Measurements from ENCODE around the gene AOAH. TPM values are rescaled to one million over a fixed set of nuclear protein-coding genes. Genes with fewer than 3 reads are reported as not detected.

The AOAH gene, protein sequence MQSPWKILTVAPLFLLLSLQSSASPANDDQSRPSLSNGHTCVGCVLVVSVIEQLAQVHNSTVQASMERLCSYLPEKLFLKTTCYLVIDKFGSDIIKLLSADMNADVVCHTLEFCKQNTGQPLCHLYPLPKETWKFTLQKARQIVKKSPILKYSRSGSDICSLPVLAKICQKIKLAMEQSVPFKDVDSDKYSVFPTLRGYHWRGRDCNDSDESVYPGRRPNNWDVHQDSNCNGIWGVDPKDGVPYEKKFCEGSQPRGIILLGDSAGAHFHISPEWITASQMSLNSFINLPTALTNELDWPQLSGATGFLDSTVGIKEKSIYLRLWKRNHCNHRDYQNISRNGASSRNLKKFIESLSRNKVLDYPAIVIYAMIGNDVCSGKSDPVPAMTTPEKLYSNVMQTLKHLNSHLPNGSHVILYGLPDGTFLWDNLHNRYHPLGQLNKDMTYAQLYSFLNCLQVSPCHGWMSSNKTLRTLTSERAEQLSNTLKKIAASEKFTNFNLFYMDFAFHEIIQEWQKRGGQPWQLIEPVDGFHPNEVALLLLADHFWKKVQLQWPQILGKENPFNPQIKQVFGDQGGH
- under 0.01 TPM in 1 of 2 replicates, not detected in the other for total RNA-seq

DNA sequence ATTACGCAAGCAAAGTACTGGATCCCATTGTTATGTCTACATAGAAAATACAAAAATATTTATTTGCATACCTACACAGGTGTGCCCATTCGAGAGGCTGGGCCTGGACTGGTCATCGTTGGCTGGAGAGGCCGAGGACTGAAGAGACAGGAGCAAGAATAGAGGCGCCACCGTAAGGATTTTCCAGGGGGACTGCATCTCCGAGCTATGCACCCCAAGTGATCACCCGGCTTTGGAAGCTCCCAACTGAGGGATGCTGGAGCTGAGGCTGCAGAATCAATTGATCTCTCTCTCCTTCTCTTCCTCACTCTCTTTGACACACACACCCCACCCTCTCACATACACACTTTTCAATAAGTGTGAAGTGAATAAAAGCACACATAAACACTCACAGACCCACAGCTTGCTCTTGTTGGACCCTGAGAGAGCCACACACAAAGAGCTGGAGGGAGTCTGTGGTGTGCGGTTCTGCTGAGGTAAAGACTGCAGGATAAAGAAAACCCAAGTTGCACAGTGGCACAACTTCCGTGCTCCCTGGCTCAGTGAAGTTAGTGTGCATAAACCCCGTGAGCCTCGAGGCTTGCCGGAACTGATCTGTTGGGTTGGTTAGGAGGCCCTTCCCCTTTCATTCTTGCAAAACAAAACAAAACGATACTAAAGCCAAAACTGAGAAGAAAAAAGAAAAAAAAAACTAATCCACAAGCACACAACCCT lies at the start of gene AOAH:
Gene AOAH, minus strand, starts transcription at position 544 of the 714 bp plus-strand sequence. Its CDS starts 346 bp downstream, at position 198.
- no peak for DNase-seq (ENCODE audit: low read depth in 2 of 2)

DNA sequence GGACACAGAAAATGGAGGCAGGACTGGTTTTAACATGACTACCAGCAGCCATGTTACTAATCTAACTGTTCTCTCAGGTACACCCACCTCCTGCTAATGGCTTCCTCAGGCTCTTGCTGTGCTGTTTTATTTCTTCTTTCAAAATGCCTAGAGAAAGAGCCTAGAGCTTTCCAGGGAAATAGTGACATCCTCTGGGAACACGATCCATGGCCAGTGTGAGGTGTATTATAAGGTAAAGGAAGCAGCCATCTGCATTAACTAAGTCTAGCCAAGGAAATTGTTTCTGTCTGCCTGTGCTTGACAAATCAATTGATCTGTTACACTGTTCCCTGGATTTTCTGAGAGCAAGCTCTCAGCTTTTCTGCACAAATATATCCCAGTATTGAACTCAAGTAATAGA lies 42.2 kb upstream of the AOAH start:
- DNase-seq (ENCODE audit: low read depth in 2 of 2): no peak

DNA sequence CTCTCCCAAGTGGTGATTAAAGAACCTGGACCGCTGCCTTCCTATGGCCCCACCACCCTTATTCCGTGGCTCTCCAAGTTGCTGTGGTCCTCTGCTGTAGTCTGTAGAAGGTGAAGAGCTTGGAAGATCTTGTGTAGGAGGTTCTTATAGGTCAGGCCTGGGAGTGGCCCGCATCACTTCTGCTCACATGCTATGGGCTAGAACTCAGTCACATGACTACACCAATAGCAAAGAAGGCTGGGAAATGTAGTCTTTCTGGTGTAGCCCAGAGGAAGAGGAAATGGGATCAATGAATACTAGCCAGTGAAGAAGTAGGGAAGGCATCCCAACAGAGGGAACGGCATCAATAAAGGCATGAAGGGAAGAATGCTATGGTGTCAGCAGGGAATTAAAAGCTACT lies 41.3 kb upstream of the AOAH start:
- DNase-seq (ENCODE audit: low read depth in 2 of 2): no peak

DNA sequence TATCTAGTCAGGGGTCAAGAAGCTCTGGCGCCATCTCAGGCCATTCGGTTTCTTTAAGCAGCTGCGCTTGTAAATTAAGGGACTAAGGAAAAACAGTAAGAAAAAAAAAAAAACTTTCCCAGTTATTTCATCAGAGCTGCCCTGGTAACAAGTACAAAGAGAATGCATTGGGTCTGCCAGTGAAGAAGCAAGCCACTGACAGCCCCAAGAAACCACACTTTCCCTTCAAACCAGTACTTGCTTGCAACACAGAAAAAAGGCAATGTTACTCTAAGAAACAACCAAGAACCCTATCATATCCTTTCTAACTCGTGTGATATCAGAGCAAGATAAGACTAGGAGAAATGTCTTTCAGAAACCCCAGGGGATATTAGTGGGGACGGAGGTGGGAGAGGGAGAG lies 40.6 kb upstream of the AOAH start:
- no peak for DNase-seq (ENCODE audit: low read depth in 2 of 2)

DNA sequence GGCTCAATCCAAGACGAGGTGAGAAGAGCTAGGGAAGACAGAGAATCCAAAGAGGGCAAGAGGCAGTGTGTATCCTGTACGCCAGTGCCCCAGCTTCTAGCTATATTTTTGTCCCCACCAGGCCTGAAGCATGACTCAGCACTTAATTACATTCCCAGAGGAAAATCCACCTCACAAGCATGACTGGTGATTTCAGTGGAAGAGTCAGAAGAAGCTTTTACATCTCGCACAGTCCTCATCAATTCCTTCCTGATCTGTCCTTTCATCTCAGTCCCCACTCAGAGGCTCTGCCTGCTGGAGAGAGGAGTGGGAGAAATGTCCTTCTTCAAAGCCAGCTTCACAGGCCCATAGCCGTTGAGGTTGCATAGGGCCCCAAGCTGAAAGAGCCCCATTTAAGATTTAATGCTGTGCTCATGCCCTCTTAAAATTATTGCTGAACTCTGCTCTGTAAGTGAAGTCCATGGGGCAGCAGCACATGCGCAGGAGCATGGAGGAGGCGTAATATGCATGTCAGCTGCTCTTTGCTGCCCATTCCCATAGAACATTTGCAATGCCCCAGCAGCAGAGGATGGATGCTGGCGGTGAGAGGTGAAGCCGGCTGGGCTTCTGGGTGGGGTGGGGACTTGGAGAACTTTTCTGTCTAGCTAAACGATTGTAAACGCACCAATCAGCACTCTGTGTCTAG lies 39.0 kb upstream of the AOAH start:
- peak in 1 of 2 donors; percentile 4 for DNase-seq (ENCODE audit: low read depth in 2 of 2)

DNA sequence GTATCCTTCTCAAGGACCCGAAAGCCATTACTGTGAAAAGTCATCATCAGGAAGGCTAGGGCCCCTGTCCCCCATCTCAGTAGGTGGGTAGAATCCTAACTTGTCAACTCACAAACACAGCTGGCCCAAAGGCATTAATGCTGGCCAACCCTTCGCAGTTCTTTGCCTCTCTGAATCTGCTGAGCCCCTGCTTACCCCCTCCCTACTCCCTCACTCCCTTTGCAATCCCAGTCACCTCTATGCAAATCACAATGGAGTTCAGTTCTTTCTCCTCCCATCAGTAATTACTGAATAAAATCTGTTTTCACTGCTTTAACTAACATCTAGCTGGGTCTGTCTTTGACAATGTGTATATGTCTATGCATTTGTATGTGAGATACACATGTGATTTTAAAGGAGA lies 38.1 kb upstream of the AOAH start:
- DNase-seq (ENCODE audit: low read depth in 2 of 2): no peak

DNA sequence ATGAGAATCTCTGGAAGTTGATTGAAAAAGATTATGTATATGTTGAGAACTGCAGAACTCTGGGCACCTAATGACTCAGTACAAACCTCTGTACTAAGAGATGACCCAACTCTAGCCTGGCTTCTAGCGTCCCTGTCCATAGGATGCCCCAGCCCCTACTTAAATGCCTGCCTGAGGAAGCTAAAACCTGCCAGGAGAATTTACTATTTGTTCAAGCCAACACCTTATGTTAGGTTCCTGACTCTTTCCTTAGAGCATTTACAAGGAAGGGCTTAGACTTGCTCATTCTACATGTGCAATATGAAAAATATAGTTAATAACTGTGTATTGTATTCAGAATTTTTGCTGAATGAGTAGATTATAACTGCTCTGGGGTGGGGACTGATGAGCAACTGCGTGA lies 37.5 kb upstream of the AOAH start:
- DNase-seq (ENCODE audit: low read depth in 2 of 2): no peak

DNA sequence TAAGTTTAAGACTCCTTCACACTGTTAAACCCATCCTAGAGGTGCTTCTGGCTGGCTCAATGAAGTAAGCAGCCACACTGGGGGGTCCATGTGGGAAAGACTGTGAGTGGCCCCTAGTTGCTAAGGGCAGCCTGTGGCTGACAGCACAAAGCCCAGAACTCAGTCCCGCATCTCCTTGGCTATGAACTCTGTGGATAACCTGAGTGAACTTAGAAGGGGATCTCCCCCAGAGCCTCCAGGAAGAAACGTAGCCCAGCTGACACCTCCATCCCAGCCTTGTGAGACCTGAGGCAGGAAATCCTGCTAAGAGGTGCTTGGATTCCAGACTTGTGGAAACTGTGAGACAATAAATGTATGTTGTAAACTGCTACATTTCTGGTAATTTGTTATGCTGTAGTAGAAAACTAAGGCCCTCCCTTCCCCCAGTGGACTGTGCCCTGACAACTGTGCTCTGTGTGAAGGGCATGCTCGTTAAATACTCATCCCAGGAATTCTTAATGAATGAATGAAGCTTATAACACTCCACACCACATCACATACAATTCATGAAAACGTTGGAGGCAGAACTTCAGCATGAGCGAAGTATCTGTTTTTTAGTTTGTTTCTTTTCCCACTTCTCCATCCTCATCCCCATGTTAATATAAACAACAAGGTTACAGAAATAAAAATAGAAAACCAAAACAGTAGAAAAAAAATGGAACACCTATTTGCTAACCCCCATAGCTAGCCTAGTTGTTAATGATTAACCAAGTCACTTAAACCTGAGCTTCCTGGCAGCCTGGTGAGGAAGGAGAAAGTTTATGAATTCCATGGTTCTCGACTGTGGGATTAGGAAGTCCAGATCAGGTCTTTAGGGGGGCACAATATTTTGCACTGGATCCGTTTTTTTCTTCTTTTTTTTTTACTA lies 36.8 kb upstream of the AOAH start:
- no peak for DNase-seq (ENCODE audit: low read depth in 2 of 2)

DNA sequence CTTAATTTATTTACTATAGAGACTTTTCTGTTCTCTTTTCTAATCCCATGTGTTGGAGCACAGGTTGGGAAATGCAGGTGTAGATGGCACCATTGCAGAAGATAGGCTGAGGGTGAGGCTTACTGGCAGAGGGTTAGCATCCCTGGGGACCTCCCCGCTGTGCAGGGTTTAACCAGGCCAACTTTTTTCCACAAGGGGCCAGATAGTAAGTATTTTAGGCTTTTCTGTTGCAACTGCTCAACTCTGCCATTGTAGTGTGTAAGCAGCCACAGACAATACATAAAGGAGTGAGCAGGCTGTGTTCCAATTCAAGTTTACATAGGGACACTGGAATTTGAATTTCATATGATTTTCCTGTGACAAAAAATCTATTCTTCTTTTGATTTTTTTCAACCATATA lies 34.6 kb upstream of the AOAH start:
- DNase-seq (ENCODE audit: low read depth in 2 of 2): no peak

DNA sequence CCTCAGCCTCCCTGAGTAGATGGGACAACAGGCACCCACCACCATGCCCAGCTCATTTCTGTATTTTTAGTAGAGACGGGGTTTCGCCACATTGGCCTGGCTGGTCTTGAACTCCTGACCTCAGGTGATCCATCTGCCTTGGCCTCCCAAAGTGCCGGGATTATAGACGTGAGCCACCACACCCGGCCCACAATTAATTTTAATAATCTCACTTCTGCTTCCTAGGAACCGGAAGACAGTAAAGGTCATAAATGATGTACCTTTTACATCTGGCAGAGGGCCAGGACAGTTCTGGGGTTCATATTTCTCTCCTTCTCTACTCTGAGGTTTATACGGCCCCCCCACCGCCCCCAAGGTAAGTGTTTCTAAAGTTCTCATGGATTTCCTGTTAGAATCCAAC lies 31.2 kb upstream of the AOAH start:
- DNase-seq (ENCODE audit: low read depth in 2 of 2): no peak

DNA sequence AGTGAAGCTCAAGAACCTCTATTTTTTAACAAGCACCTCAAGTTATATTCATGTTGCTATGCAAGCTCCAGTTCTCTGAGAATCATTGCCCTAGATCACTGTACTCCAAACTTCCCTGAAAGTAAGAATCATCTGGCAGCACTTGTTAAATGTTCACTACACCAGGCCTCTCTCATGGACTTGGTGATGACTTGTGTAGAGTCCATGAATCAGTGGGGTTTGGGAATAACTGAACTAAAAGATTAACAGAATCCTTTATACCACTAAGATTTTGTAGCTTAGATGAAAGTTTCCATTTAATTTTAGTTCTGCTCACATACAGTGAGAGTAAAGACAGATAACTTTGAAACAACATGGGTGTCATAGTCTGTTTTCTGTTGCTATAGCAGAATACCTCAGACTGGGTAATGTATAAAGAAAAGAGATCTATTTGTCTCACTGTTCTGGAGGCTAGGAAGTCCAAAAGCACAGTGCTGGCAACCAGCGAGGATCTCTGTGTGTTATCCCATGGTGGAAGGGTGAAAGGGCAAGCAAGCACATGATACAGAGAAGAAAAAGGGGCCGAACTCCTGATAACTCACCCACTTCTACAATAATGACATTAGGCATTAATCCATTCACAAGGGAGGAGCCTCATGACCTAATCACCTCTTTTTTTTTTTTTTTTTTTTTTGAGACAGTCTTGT lies 27.9 kb upstream of the AOAH start:
- no peak for DNase-seq (ENCODE audit: low read depth in 2 of 2)

DNA sequence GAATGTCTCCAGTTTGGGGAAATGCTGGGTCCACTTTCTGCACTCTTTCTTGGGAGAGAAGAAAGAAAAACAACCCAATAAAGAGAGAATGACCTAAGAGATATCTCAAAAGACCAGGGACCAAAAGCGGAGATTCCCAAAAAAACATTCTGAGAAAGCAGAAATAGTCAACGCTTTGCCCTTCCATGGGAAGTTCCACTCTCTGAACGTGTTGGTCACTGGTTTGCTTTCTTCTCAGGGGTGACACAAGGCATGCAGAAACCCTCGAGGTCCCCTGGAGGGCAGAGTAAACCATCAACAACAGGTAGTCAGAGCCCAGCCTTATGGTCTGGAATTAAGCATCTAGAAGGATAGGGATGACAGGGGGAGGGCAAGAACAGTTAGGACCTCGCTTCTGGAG lies 26.2 kb upstream of the AOAH start:
- DNase-seq (ENCODE audit: low read depth in 2 of 2): no peak

DNA sequence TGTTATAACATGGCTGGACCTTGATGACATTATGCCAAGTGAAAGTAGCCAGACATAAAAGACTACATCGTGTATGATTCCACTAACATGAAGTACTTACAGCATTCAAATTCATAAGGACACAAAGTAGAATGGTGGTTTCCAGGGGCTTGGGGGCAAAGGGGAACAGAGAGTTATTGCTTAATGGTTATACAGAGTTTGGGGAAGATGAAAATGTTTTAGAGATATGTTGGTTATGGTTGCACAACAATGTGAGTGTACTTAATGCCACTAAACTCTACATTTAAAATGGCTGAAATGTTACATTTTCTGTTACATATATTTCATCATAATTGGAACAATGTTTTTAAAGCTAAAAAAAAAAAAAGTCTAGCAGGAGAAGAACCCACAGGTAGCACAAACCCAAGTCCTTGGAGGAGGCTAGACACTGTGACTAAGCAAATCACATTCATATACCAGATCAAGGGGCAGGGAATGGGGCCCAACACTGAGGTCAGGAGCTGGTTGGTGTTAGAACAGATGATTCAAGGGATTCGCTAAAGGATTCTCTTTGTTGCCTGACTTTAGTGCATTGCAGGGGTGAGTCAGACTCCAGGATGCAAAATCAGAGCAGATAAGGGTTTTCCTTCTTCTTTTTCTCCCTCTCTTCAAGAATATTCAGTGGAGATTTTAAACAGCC lies 25.1 kb upstream of the AOAH start:
- no peak for DNase-seq (ENCODE audit: low read depth in 2 of 2)

DNA sequence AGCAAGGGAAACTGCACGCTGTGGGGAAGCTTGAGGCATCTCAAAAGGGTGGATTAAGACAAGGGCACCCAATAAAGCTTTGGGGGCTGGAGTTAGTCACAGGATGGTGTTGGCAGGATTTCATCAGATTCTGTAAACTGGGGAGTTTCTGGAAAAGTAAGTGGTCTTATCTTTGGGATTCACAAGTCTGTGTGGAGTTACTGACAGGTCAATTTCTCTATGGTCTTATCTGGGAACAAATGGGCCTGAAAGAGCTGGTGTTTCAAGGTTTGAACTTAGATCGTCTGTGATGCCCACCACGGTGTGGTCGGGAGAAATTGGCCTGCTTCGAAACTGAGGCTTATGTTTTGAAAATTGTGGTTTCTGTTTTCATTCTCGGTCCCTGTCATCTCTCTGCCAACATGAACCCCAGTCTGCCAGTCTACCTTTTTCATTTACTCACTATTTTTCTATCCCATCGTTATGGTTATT lies 23.8 kb upstream of the AOAH start:
- no peak for DNase-seq (ENCODE audit: low read depth in 2 of 2)

DNA sequence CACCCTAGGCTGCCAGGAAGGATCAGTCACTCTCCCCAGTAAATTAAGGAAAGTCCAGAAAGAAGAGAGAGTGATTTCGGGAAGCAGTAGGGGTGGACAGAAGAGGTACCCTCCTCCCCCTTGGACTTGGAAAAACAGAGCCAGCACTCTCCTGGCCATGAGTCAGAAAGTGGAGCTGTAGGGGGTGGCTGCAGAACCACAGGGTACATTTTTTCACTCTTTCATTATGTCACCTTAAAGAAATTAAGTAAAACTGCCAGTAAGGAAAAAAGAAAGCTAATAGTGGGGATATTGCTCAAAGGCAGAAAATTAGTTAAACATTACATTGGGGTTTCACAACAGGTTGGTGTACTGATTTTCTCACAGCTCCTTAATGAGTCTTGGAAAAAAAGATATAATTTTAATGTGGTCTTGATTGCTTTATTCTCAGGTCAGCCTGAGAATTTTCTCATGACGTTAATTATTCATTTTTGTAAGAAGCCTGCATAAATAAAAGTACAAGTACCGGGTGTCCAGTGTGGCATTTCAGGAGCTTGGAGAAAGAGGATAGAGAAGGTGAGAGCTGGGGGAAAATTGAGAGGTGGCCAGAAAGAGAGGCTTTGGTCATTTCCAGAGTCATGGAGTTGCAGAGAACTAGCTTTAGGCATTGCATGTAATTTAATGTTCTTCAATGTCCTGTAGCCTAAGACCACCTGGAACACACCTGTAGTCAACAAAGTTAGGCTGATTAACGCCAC lies 23.2 kb upstream of the AOAH start:
- DNase-seq (ENCODE audit: low read depth in 2 of 2): no peak

DNA sequence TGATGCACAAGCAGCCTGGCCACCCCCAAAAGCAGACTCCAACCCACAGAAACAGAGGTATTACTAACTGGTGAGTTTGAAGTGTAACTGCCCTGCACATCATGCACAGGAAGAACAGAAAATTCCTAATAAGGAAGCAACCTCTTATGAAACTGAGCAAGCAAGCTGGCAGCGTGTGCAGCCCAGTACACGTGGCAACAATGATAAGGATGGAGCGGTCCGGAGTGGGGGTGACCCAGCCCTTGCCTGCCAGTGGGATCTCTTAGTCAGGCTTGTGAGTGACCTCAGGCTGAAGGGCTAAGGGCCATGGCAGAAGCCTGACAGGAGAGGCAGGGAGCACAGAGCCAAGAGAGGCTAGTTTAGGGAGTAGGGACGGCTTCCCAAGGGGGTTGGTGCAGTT lies 22.1 kb upstream of the AOAH start:
- peak in 1 of 2 donors; percentile 14 for DNase-seq (ENCODE audit: low read depth in 2 of 2)

DNA sequence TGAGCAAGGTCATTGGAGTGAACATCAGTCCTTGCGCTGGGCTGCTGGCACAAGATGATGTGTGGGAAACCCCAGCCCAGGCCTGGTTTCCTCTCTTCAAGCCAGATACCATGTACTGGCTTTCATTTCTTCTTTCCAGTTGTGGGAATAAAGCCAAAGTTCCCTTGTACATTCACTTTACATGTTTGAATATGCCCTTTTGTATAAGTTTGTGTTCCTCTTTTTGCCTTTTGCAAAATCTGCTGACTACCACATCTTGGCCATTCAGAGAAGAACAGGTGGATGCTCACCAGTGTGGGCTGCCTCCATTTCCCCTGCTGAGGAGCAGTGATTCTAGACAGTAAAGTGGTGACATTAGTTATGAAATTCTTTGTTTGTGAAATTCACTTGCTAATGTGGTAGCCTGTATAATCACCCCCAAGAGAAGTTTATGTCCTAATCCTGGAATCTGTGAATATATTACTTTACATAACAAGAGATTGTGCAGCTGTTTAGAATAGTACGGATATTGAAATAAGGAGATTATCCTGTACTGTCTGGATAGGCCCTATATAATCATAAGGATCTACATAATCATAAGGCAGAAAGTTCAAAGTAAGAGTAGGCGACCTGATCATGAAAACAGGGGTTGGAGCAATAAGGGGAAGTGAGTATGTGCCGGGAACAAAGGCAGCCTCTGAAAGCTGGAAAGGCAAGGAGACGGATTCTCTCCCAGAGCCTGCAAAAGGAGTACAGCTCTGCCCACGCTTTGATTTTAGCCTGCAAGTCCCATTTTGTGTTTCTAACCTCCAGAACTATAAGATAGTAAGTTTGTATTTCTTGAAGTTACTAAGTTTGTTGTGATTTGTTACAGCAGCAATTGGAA lies 18.8 kb upstream of the AOAH start:
- DNase-seq (ENCODE audit: low read depth in 2 of 2): peak in 1 of 2 donors; percentile 18

DNA sequence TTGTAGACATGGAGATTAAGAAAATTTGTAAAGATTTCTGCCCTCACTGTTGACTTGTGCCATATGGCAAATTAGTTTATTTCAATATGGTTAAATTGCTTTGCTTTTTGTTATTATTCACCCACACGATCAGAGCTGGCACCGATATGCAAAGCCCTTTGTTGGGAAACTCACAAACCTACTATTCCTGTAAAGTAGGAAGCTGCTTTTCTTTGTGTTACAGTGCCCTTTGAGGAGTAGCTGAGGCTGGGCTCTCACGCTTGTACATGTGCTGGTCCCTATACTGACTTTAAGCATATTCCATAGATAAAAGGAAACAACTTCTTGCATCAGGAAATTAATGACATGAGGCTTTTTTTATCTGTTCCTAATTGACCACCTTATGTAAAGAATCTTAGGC lies 17.6 kb upstream of the AOAH start:
- DNase-seq (ENCODE audit: low read depth in 2 of 2): no peak
